H9 (cell line): ENCODE data around the gene CERKL. TPM values are rescaled to one million over a fixed set of nuclear protein-coding genes. Genes with fewer than 3 reads are reported as not detected.

ENCODE experiments used
- DNase-seq: peaks from one replicate; pipeline ENCODE4 v3.0.0-alpha.2; 2017
- H2AFZ ChIP-seq: one replicate; pipeline ENCODE4 v1.6.1; 2013; ENCODE audit warnings: mild to moderate bottlenecking, low read length, control low read depth, moderate library complexity
- H2AK5ac ChIP-seq: 2 replicates; pipeline ENCODE4 v1.6.1; 2013; ENCODE audit warnings: low read length, control low read depth, mixed read lengths; ENCODE audit not compliant: insufficient read length
- H2BK120ac ChIP-seq: one replicate; pipeline ENCODE4 v1.6.1; 2013; ENCODE audit warnings: low read depth, mild to moderate bottlenecking, low read length, control low read depth, inconsistent platforms; ENCODE audit not compliant: poor library complexity, severe bottlenecking
- H2BK12ac ChIP-seq: 2 replicates; pipeline ENCODE4 v1.6.1; 2013; ENCODE audit warnings: low read length, control low read depth, mixed read lengths, low read depth; ENCODE audit not compliant: insufficient read length
- H2BK15ac ChIP-seq: 2 replicates; pipeline ENCODE4 v1.6.1; 2013; ENCODE audit warnings: low read depth, low read length, control low read depth
- H2BK20ac ChIP-seq: one replicate; pipeline ENCODE4 v1.6.1; 2013; ENCODE audit warnings: low read depth, mild to moderate bottlenecking, low read length, control low read depth, inconsistent platforms; ENCODE audit not compliant: poor library complexity, severe bottlenecking
- H2BK5ac ChIP-seq: 2 replicates; pipeline ENCODE4 v1.6.1; 2013; ENCODE audit warnings: low read length, control low read depth, mixed read lengths; ENCODE audit not compliant: insufficient read length
- H3K14ac ChIP-seq: 2 replicates; pipeline ENCODE4 v1.6.1; 2013; ENCODE audit warnings: low read length, control low read depth; ENCODE audit not compliant: insufficient read depth
- H3K18ac ChIP-seq: 2 replicates; pipeline ENCODE4 v1.6.1; 2013; ENCODE audit warnings: low read depth, mild to moderate bottlenecking, mixed read lengths, low read length, control low read depth; ENCODE audit not compliant: insufficient read length
- H3K23ac ChIP-seq: 2 replicates; pipeline ENCODE4 v1.6.1; 2013; ENCODE audit warnings: low read length, control low read depth, mixed read lengths, low read depth; ENCODE audit not compliant: insufficient read length
- H3K23me2 ChIP-seq: 2 replicates; pipeline ENCODE4 v1.6.1; 2013; ENCODE audit warnings: low read depth, mild to moderate bottlenecking, mixed read lengths, low read length, control low read depth; ENCODE audit not compliant: insufficient read length, poor library complexity, severe bottlenecking
- H3K27ac ChIP-seq: 2 replicates; pipeline ENCODE4 v1.5.1; 2013; ENCODE audit warnings: low read length, control low read depth, mixed read lengths, low read depth; ENCODE audit not compliant: insufficient read length
- H3K27me3 ChIP-seq: 2 replicates; pipeline ENCODE4 v1.6.1; 2013; ENCODE audit warnings: low read length, control low read depth, inconsistent platforms; ENCODE audit not compliant: insufficient read depth
- H3K4ac ChIP-seq: 2 replicates; pipeline ENCODE4 v1.6.1; 2013; ENCODE audit warnings: low read depth, mild to moderate bottlenecking, control low read depth, inconsistent platforms, low read length, moderate library complexity
- H3K4me1 ChIP-seq: 2 replicates; pipeline ENCODE4 v1.6.1; 2013; ENCODE audit warnings: low read length, control low read depth, inconsistent platforms; ENCODE audit not compliant: insufficient read depth
- H3K4me2 ChIP-seq: 2 replicates; pipeline ENCODE4 v1.6.1; 2013; ENCODE audit warnings: low read length, control low read depth, mixed read lengths; ENCODE audit not compliant: insufficient read length, insufficient read depth
- H3K56ac ChIP-seq: 2 replicates; pipeline ENCODE4 v1.6.1; 2013; ENCODE audit warnings: low read depth, mild to moderate bottlenecking, mixed read lengths, low read length, control low read depth; ENCODE audit not compliant: insufficient read length
- H3K79me1 ChIP-seq: 2 replicates; pipeline ENCODE4 v1.6.1; 2013; ENCODE audit warnings: low read depth, mild to moderate bottlenecking, moderate library complexity, low read length, control low read depth, inconsistent platforms; ENCODE audit not compliant: insufficient read depth, poor library complexity, severe bottlenecking
- H3K79me2 ChIP-seq: 2 replicates; pipeline ENCODE4 v1.6.1; 2013; ENCODE audit warnings: low read length, control low read depth, inconsistent platforms; ENCODE audit not compliant: insufficient read depth
- H3K9ac ChIP-seq: 2 replicates; pipeline ENCODE4 v1.6.1; 2013; ENCODE audit warnings: low read length, control low read depth, mixed read lengths; ENCODE audit not compliant: insufficient read length; ENCODE audit errors: extremely low read depth
- H3K9me3 ChIP-seq: one replicate; pipeline ENCODE4 v1.6.1; 2013; ENCODE audit warnings: low read depth, low read length, inconsistent platforms; ENCODE audit not compliant: control insufficient read depth
- H3T11ph ChIP-seq: one replicate; pipeline ENCODE4 v1.6.1; 2013; ENCODE audit warnings: mild to moderate bottlenecking, low read length, control low read depth, inconsistent platforms
- H4K20me1 ChIP-seq: one replicate; pipeline ENCODE4 v1.6.1; 2013; ENCODE audit not compliant: control insufficient read depth, insufficient read length, insufficient read depth
- H4K5ac ChIP-seq: 2 replicates; pipeline ENCODE4 v1.6.1; 2013; ENCODE audit warnings: low read depth, mild to moderate bottlenecking, mixed read lengths, low read length, control low read depth; ENCODE audit not compliant: insufficient read length
- H4K8ac ChIP-seq: replicated peaks from 2 replicates; pipeline ENCODE4 v1.6.1; 2013; ENCODE audit warnings: low read length, control low read depth, mixed read lengths, low read depth; ENCODE audit not compliant: insufficient read length
- H4K91ac ChIP-seq: 2 replicates; pipeline ENCODE4 v1.6.1; 2013; ENCODE audit warnings: low read depth, mild to moderate bottlenecking, moderate library complexity, mixed read lengths, low read length, control low read depth; ENCODE audit not compliant: insufficient read length
- H3K27ac Mint-ChIP-seq, 3 experiments: 2 replicates in 2 of 3; 3 replicates in 1 of 3; pipeline ENCODE4 v1.8.0; 2020 to 2021; ENCODE audit warnings: mixed read lengths in 3 of 3, mild to moderate bottlenecking in 1 of 3, moderate library complexity in 1 of 3
- H3K27me3 Mint-ChIP-seq: 2 replicates; pipeline ENCODE4 v1.8.0; 2021; ENCODE audit warnings: low read depth, mild to moderate bottlenecking, moderate library complexity, mixed read lengths
- H3K36me3 Mint-ChIP-seq, 3 experiments: 2 replicates in 2 of 3; 3 replicates in 1 of 3; pipeline ENCODE4 v1.8.0; 2020 to 2021; ENCODE audit warnings: low read depth in 3 of 3, mixed read lengths in 3 of 3; ENCODE audit not compliant: insufficient read depth in 1 of 3
- H3K4me1 Mint-ChIP-seq, 2 experiments: 2 replicates each; pipeline ENCODE4 v1.8.0; 2020; ENCODE audit warnings: mixed read lengths in 2 of 2
- H3K4me3 Mint-ChIP-seq, 2 experiments: 2 replicates in 1 of 2; 3 replicates in 1 of 2; pipeline ENCODE4 v1.8.0; 2020 to 2021; ENCODE audit warnings: mild to moderate bottlenecking in 2 of 2, mixed read lengths in 2 of 2, moderate library complexity in 1 of 2
- H3K9me3 Mint-ChIP-seq, 2 experiments: 2 replicates in 1 of 2; 3 replicates in 1 of 2; pipeline ENCODE4 v1.8.0; 2020; ENCODE audit warnings: mild to moderate bottlenecking in 2 of 2, mixed read lengths in 2 of 2, moderate library complexity in 1 of 2
- CTCF ChIP-seq: fragments of 200-600 bp; sonication (generic); conservative IDR thresholded peaks from 3 replicates; pipeline ENCODE4 v1.8.0; 2021; ENCODE audit warnings: antibody characterized with exemption, mild to moderate bottlenecking
- WGBS: extraction: QIAGEN DNeasy Blood & Tissue Kit; methylation state at CpG from one replicate; pipeline ENCODE4 v1.1.7; 2013; ENCODE audit warnings: missing lambda C conversion rate, low lambda C conversion rate, mixed read lengths; ENCODE audit not compliant: insufficient read length; ENCODE audit errors: extremely low coverage; 5-methylcytosine and 5-hydroxymethylcytosine counted together
- total RNA-seq: library from RNA; stranded (reverse); gene quantifications from 2 replicates; pipeline ENCODE4 v1.2.1, GENCODE V29; 2021

The CERKL gene
- total RNA-seq, 1 experiment from 2014 or later = not detected

DNA sequence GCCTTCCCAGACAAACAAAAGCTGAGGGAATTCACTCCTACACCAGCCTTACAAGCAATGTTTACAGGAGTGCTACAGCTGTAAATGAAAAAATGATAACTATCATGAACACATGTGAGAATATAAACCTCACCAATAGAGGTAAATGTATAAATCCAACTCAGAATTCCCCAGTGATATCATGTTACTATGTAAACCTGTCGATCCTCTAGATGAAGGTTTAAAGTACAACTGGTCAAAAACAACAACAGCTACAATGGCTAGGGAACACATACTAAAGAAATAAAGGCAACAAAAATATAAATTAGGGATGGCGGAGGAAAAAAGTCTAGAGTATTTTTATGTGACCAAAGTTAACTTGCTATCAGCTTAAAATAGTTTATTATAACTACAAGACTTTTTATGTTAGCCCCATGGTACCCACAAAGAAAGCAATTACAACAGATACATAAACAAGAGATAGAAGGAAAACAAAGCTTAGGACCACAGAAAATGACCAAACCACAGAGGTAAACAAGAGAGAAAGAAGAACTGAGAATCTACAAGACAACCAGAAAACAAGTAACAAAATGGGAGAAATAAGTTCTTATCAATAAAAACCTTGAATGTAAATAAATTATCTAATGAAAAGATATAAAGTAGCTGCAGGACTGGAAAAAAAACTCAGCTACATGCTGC, 8.3 kb downstream of the CERKL start:
- H3K4ac ChIP-seq = no peak overlapping the region
- H2BK12ac ChIP-seq = no peak overlapping the region
- H3K36me3 Mint-ChIP-seq = no peaks in the 10 kb centered on the region
- H3K9me3 ChIP-seq = no peaks in the 10 kb centered on the region
- TF ChIP-seq CTCF = no peak
- no peak overlapping the region for H4K5ac ChIP-seq
- H3K23me2 ChIP-seq = no peaks in the 10 kb centered on the region
- H3K23ac ChIP-seq = no peak overlapping the region
- peaks cover 55% of the 10 kb centered on the region for H3K27me3 Mint-ChIP-seq
- H3K79me1 ChIP-seq = no peaks in the 10 kb centered on the region
- no peak overlapping the region for H2BK120ac ChIP-seq
- H3K4me1 ChIP-seq = no peaks in the 10 kb centered on the region
- no peaks in the 10 kb centered on the region for H3K9me3 Mint-ChIP-seq
- no peak overlapping the region for H2AK5ac ChIP-seq
- H3T11ph ChIP-seq = no peak overlapping the region
- no peak overlapping the region for H4K8ac ChIP-seq
- H3K79me2 ChIP-seq = no peaks in the 10 kb centered on the region
- H3K27ac Mint-ChIP-seq = no peak overlapping the region
- no peaks in the 10 kb centered on the region; the same call in 1 of the 2 replicates for H3K27me3 ChIP-seq
- no peak overlapping the region for H2BK5ac ChIP-seq
- no peak overlapping the region for H3K4me2 ChIP-seq
- no peak overlapping the region for H2AFZ ChIP-seq
- DNase-seq = no peak
- no peak overlapping the region for H3K56ac ChIP-seq
- no peaks in the 10 kb centered on the region for H4K20me1 ChIP-seq
- H3K14ac ChIP-seq = no peak overlapping the region
- H4K91ac ChIP-seq = no peak overlapping the region
- no peak overlapping the region for H2BK20ac ChIP-seq
- H3K4me1 Mint-ChIP-seq = no peaks in the 10 kb centered on the region
- H3K27ac ChIP-seq = no peak overlapping the region
- no CpG with 5 or more reads among the region's 2 CpGs for WGBS
- no peak overlapping the region for H3K9ac ChIP-seq
- H2BK15ac ChIP-seq = no peak overlapping the region
- no peak overlapping the region for H3K4me3 Mint-ChIP-seq
- H3K18ac ChIP-seq = no peak overlapping the region
